ENCODE results near the gene SLC35F6.

DNA sequence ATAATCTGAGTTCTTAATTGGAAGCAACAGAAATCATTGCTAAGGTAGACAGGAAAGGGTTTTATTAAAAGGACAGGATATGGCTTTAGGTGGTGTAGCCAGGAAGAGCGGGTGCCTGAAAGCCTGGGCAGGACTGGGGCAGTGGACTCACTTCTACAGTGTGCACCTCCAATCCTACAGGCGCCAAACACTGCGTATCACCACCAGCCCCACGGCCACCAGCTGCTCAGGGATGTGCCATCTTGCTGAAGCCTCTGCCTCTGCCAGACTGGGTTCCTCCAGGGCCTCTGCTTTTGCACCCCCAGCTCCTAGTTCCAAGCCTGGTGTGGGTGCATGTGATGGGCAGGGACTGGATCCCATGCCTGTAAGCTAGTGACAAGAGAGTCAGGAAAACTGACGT, 54.2 kb downstream of the SLC35F6 start:
- TF ChIP-seq, protein P1, sequence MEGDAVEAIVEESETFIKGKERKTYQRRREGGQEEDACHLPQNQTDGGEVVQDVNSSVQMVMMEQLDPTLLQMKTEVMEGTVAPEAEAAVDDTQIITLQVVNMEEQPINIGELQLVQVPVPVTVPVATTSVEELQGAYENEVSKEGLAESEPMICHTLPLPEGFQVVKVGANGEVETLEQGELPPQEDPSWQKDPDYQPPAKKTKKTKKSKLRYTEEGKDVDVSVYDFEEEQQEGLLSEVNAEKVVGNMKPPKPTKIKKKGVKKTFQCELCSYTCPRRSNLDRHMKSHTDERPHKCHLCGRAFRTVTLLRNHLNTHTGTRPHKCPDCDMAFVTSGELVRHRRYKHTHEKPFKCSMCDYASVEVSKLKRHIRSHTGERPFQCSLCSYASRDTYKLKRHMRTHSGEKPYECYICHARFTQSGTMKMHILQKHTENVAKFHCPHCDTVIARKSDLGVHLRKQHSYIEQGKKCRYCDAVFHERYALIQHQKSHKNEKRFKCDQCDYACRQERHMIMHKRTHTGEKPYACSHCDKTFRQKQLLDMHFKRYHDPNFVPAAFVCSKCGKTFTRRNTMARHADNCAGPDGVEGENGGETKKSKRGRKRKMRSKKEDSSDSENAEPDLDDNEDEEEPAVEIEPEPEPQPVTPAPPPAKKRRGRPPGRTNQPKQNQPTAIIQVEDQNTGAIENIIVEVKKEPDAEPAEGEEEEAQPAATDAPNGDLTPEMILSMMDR (IDR thresholded peaks at IDR 0.05), result no peak
- no peak for TF ChIP-seq FOXJ3 (CRISPR knock-in tag; IDR thresholded peaks at IDR 0.05; ENCODE audit: borderline replicate concordance)
- TF ChIP-seq SMAD4 (CRISPR knock-in tag; IDR thresholded peaks at IDR 0.05), result no peak
- TF ChIP-seq, protein P2, sequence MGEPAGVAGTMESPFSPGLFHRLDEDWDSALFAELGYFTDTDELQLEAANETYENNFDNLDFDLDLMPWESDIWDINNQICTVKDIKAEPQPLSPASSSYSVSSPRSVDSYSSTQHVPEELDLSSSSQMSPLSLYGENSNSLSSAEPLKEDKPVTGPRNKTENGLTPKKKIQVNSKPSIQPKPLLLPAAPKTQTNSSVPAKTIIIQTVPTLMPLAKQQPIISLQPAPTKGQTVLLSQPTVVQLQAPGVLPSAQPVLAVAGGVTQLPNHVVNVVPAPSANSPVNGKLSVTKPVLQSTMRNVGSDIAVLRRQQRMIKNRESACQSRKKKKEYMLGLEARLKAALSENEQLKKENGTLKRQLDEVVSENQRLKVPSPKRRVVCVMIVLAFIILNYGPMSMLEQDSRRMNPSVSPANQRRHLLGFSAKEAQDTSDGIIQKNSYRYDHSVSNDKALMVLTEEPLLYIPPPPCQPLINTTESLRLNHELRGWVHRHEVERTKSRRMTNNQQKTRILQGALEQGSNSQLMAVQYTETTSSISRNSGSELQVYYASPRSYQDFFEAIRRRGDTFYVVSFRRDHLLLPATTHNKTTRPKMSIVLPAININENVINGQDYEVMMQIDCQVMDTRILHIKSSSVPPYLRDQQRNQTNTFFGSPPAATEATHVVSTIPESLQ (CRISPR knock-in tag; IDR thresholded peaks at IDR 0.05), result no peak
- TF ChIP-seq CREM (CRISPR knock-in tag; IDR thresholded peaks at IDR 0.05), result no peak
- TF ChIP-seq NFATC4 (CRISPR knock-in tag; IDR thresholded peaks at IDR 0.05), result no peak
- no peak for TF ChIP-seq ZNF416 (CRISPR knock-in tag; IDR thresholded peaks at IDR 0.05)
- TF ChIP-seq, protein P3, sequence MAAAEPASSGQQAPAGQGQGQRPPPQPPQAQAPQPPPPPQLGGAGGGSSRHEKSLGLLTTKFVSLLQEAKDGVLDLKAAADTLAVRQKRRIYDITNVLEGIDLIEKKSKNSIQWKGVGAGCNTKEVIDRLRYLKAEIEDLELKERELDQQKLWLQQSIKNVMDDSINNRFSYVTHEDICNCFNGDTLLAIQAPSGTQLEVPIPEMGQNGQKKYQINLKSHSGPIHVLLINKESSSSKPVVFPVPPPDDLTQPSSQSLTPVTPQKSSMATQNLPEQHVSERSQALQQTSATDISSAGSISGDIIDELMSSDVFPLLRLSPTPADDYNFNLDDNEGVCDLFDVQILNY (CRISPR knock-in tag; IDR thresholded peaks at IDR 0.05), result no peak
- TF ChIP-seq ZNF263 (CRISPR knock-in tag; IDR thresholded peaks at IDR 0.05; ENCODE audit: low read depth), result no peak
- TF ChIP-seq CBFB (CRISPR knock-in tag; IDR thresholded peaks at IDR 0.05; ENCODE audit: low read depth), result no peak
- TF ChIP-seq NR3C1 (CRISPR knock-in tag; conservative IDR thresholded peaks at IDR 0.05; ENCODE audit: low read depth), result no peak
- no peak for TF ChIP-seq ZNF423 (CRISPR knock-in tag; IDR thresholded peaks at IDR 0.05)
